Prostate gland (tissue), 2 donors: ENCODE measurements around the gene GZMM. TPM values are rescaled to one million over a fixed set of nuclear protein-coding genes. Genes with fewer than 3 reads are reported as not detected.

Source experiments
- DNase-seq: peaks from one replicate; pipeline ENCODE4 v3.0.0-alpha.2; 2019; ENCODE audit warnings: low spot score
- H3K27ac ChIP-seq, 2 donors: fragments of 200-600 bp; sonication (generic); 2 replicates each; pipeline ENCODE4 v1.5.1; 2017 to 2019
- H3K27me3 ChIP-seq: fragments of 200-600 bp; sonication (generic); replicated peaks from 2 replicates; pipeline ENCODE4 v1.5.1; 2019; ENCODE audit not compliant: insufficient read depth
- H3K36me3 ChIP-seq, 2 donors: fragments of 200-600 bp; sonication (generic); 1 replicate in 1 of 2; 2 replicates in 1 of 2; pipeline versions ENCODE4 v1.5.1 to v1.8.1; 2017 to 2019
- H3K4me1 ChIP-seq: fragments of 200-600 bp; sonication (generic); replicated peaks from 2 replicates; pipeline ENCODE4 v1.5.1; 2019
- H3K4me3 ChIP-seq, 2 donors: fragments of 200-600 bp; sonication (generic); 2 replicates each; pipeline ENCODE4 v1.5.1; 2017 to 2019
- H3K9me3 ChIP-seq: fragments of 200-600 bp; sonication (generic); 2 replicates; pipeline ENCODE4 v1.5.1; 2017
- CTCF ChIP-seq, 4 experiments: fragments of 200-600 bp in 2 of 4; fragments of 450-650 bp in 2 of 4; sonication (generic) in 2 of 4; IDR thresholded peaks; 1 replicate in 3 of 4; 2 replicates in 1 of 4; pipeline ENCODE4 v1.5.1; 2016 to 2019; ENCODE audit warnings: antibody characterized with exemption in 4 of 4, mild to moderate bottlenecking in 2 of 4, moderate library complexity in 2 of 4
- POLR2A ChIP-seq: fragments of 450-650 bp; IDR thresholded peaks from one replicate; pipeline ENCODE4 v1.6.1; 2016; ENCODE audit warnings: antibody characterized with exemption, mild to moderate bottlenecking
- POLR2AphosphoS5 ChIP-seq: sonication (generic); formaldehyde crosslinking; IDR thresholded peaks from one replicate; pipeline ENCODE4 v1.6.1; 2017; ENCODE audit warnings: antibody characterized with exemption
- WGBS: methylation state at CpG from one replicate; pipeline ENCODE4 v1.1.5; 2018; 5-methylcytosine and 5-hydroxymethylcytosine counted together
- intact Hi-C: fragments of 100-400 bp; cut with DNase I; formaldehyde crosslinking; loops from one replicate; pipeline ENCODE4 v1.14.2; 2022
- total RNA-seq, 2 donors: library from RNA; depleted of rRNA; stranded (reverse); fragments of >200 nt; gene quantifications; one replicate each; pipeline ENCODE4 v1.1.0, GENCODE V29; 2016

Gene GZMM
- total RNA-seq, 2 donors from 2014 or later, result 0.68 TPM; not detected in 1

GRCh38 chr19:518598-519231, 25.1 kb upstream of the GZMM start:
- H3K9me3 ChIP-seq, result no peaks in the 10 kb centered on the region
- H3K36me3 ChIP-seq, result no peaks in the 10 kb centered on the region
- H3K4me1 ChIP-seq, result no peaks in the 10 kb centered on the region
- no peak overlapping the region for H3K4me3 ChIP-seq
- H3K27me3 ChIP-seq, result no peaks in the 10 kb centered on the region
- intact Hi-C loops, result no loop called here
- no peak overlapping the region for H3K27ac ChIP-seq
- no peak for DNase-seq
- 59% methylated on average over 54 of the region's 58 CpGs for WGBS
- TF ChIP-seq POLR2AphosphoS5 (no peak), CTCF (IDR thresholded peaks at IDR 0.05) (no peak), POLR2A (no peak)

DNA sequence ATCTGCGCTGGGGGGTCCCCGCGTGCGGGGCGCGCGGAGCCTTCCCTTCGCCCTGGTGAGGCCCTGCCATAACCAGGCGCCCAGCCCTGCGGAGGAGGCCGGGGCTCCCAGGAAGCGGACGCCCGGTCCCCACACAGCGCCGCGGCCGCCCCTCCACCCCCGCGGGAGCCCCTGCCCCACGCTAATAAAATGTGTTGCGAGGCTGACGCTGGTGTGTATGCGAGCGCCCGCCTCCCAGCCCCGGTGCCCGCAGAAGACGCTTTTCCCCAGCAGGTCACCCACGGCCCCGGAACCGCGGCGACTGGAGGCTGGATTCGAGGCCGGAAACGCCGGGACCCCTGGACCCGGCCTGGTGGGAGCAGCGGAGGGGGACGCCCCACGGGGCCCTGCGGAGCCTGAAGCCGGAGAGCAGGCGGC, 24.4 kb upstream of the GZMM start:
- intact Hi-C loops, result no loop called here
- H3K27ac ChIP-seq, result no peak overlapping the region
- DNase-seq, result no peak
- H3K9me3 ChIP-seq, result no peaks in the 10 kb centered on the region
- H3K27me3 ChIP-seq, result no peaks in the 10 kb centered on the region
- H3K4me1 ChIP-seq, result no peaks in the 10 kb centered on the region
- H3K36me3 ChIP-seq, result no peaks in the 10 kb centered on the region
- 89% methylated on average over 33 of the region's 45 CpGs for WGBS
- H3K4me3 ChIP-seq, result no peak overlapping the region
- TF ChIP-seq POLR2AphosphoS5 (no peak), POLR2A (no peak)

GRCh38 chr19:522726-523125, 21.1 kb upstream of the GZMM start:
- no peaks in the 10 kb centered on the region for H3K9me3 ChIP-seq
- H3K4me1 ChIP-seq, result no peaks in the 10 kb centered on the region
- no peak for DNase-seq
- no peak overlapping the region for H3K27ac ChIP-seq
- WGBS, result 98% methylated on average over 12 of the region's 12 CpGs
- no peak for TF ChIP-seq POLR2AphosphoS5
- intact Hi-C loops, result no loop called here
- H3K36me3 ChIP-seq, result no peaks in the 10 kb centered on the region
- H3K27me3 ChIP-seq, result no peaks in the 10 kb centered on the region
- H3K4me3 ChIP-seq, result no peak overlapping the region

DNA sequence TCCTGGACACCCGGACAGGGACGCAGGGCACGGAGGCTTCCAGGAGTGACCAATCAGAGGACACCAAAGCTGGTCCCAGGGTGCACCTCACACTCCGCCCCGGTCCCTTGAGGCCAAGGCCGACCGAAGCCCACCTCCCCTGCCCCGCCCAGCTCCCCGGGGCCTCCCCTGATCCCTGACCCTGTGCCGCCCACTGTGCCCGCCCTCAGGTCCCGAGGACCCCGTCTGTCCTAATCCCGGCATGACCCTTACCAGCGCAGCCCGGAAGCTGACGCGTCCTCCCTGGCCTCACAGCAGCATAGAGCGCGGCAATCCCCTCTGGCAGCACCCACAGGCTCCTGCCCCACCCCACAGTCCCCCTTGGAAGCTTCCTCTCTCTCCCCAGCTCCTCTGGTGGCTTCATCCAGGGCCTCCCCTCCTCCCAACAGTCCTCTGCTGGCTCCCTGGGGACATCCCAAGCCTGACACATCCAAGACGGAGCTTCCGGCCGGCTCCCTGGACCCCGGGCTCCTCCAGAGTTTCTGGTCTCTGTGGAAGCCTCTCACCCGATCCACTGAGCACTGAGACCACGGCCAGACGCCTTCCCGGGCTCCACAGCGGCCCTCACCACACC, 19.7 kb upstream of the GZMM start:
- no peaks in the 10 kb centered on the region for H3K27me3 ChIP-seq
- no peaks in the 10 kb centered on the region for H3K4me1 ChIP-seq
- no peaks in the 10 kb centered on the region for H3K9me3 ChIP-seq
- no peaks in the 10 kb centered on the region for H3K36me3 ChIP-seq
- intact Hi-C loops, result no loop called here
- no peak overlapping the region for H3K27ac ChIP-seq
- no peak for DNase-seq
- TF ChIP-seq POLR2A, result no peak
- TF ChIP-seq CTCF (IDR thresholded peaks at IDR 0.05), result no peak
- TF ChIP-seq POLR2AphosphoS5, result no peak
- 57% methylated on average over 27 of the region's 29 CpGs for WGBS
- no peak overlapping the region for H3K4me3 ChIP-seq

DNA sequence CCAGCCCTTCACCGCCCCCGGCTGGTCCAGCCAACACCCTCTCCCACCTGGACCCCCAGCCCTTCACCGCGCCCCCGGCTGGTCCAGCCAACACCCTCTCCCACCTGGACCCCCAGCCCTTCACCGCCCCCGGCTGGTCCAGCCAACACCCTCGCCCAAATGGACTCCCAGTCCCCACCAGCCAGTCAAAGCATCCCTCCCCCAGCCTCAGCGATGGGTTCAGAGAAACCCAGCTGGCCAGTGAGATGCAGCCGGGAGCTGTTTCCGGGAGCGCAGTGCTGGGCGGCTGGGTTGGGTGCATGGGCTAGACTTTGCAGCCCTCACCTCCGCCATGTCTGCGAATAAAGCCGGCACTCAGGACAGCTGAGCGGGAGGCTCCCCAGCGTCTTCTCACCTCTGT, 18.8 kb upstream of the GZMM start:
- Histone ChIP-seq H3K27ac (no peak overlapping the region), H3K4me1 (no peaks in the 10 kb centered on the region), H3K9me3 (no peaks in the 10 kb centered on the region), H3K27me3 (no peaks in the 10 kb centered on the region), H3K36me3 (no peaks in the 10 kb centered on the region), H3K4me3 (no peak overlapping the region)
- intact Hi-C loops, result no loop called here
- TF ChIP-seq CTCF (IDR thresholded peaks at IDR 0.05) (no peak), POLR2AphosphoS5 (no peak), POLR2A (no peak)
- 63% methylated on average over 10 of the region's 18 CpGs for WGBS
- no peak for DNase-seq

DNA sequence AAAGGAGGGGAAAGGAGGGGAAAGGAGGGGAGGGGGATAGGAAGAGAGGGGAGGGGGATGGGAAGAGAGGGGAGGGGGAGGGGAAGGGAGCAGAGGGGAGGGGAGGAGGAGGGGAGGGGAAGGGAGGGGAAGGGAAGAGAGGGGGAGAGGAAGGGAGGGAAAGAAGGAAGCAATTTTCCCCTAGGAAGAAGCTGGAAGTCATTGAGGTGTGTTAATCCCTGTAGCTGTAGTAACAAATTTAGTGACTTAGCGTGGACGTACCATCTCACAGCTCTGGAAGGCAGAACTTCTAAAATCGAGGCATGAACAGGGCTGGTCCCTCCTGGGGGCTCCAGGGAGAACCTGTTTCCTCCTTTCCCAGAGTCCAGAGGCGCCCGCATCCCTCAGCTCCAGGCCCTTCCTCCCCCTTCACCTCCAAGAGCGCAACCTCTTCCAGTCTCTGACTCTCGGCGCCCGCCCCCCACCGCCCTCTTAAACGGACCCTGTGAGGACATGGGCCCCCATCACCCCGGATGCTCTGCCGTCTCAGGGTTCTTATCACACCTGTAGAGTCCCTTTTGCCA, 17.9 kb upstream of the GZMM start:
- no peaks in the 10 kb centered on the region for H3K9me3 ChIP-seq
- TF ChIP-seq CTCF (IDR thresholded peaks at IDR 0.05) (no peak), POLR2AphosphoS5 (no peak), POLR2A (no peak)
- H3K27me3 ChIP-seq, result no peaks in the 10 kb centered on the region
- DNase-seq, result no peak
- H3K27ac ChIP-seq, result no peak overlapping the region
- WGBS, result 49% methylated on average over 13 of the region's 13 CpGs
- intact Hi-C loops, result no loop called here
- no peaks in the 10 kb centered on the region for H3K36me3 ChIP-seq
- no peaks in the 10 kb centered on the region for H3K4me1 ChIP-seq
- no peak overlapping the region for H3K4me3 ChIP-seq
